HG02571 (cell line): Measurements from ENCODE around the gene NDUFB8.

Source experiments
- ATAC-seq: cut with Tn5 transposase; IDR thresholded peaks from one replicate; pipeline ENCODE4 v1.9.1; 2021; ENCODE audit warnings: mild to moderate bottlenecking, moderate library complexity; ENCODE audit not compliant: unreplicated experiment

NDUFB8 gene

GRCh38 chr10:100537475-100537874 is 7.8 kb upstream of the NDUFB8 start:
- no peak for ATAC-seq

GRCh38 chr10:100535715-100536353 is 6.2 kb upstream of the NDUFB8 start, which contains the start of gene HIF1AN:
Gene HIF1AN, plus strand, starts transcription at chr10:100535943. Its CDS starts 16 bp downstream, at chr10:100535959.
- peak; percentile 96 for ATAC-seq

DNA sequence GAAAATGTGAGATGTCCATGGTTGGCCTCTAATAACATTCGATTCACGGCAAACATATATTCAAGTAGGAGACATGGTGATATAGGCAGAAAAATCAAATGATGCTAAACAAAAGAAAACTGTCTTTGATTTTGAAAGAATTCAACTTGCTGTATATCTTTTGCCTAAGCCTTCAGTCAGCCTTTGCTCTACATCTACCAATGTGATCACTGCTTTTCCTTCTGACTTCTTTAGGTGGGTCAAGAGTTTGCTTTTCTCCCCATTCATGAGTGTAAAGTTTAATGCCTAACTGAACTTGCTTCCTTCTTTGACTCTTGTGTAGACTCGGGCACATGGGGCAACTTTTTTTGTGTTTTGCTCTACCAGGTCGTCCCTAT is 5.7 kb upstream of the NDUFB8 start:
- ATAC-seq, result no peak

DNA sequence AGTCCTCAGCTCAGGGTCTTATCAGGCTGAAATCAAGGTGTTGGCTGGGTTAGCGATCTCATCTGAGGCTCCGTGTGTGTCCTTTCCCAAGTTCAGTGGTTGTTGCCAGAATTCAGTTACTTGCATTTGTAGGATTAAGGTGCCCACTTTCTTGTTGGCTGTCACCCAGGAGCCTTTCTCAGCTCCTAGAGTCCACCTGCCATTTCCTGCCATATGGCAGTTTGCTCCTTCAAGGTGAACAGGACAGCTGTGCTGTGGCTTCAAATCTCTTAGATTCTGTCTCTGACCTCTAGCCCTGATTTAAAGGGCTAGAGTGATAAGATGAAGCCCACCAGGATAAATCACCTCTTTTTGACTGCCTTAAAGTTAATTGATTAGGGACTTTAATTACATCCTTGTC is 5.1 kb upstream of the NDUFB8 start:
- no peak for ATAC-seq

GRCh38 chr10:100531761-100532160 is 2.1 kb upstream of the NDUFB8 start:
- no peak for ATAC-seq

- ATAC-seq, result no peak
Measured at GRCh38 chr10:100528921-100529474, 673 bp downstream of the NDUFB8 start.

DNA sequence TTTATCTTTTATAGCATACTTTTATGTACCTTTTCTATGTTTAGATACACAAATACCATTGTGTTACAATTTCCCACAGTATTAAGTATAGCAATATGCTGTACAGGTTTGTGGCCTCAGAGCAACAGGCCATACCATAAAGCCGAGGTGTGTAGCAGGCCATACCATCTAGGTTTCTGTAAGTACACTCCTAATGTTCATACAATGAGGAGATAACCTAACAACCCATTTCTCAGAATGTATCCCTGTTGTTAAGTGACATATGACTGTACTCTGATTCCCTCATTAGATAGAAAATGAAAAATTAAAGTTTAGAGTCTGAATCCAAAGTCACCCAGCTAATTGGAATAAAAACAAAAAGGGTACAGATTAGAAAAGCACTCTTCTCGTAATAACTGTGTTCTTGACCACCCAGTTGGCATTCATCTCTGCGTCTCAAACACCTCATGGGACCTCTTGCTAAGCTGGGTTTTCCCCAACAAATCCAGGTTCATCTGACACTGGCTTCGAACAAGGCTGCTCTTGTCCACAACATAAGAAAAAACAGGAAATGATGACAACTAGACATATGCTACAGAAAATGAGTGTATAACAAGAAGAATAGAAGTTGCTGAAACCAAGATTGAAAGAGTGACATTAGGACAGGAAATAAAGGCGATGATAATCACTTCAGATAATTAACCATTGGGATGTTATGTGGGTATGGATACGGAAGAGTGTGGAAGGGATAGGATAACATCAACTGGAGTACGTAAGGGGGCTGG is 1.4 kb downstream of the NDUFB8 start:
- no peak for ATAC-seq

DNA sequence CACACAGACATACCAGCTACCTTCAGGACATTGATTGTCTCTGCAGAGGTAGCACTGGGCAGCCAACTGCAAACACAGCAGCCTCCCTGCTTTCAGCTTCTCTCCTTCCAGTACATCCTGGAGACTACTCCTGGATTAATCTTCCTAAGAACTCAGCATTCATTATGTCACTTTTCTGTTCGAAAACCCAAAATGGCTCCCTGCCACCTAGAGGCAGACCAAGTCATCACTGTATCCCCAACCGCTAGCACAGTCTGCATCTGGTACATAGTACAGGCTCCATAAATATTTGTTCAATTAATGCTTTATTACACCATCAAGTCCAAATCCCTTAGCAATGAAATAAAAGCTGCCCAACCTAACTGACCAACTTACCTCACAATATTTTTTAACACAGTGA is 5.0 kb downstream of the NDUFB8 start:
- ATAC-seq, result no peak

DNA sequence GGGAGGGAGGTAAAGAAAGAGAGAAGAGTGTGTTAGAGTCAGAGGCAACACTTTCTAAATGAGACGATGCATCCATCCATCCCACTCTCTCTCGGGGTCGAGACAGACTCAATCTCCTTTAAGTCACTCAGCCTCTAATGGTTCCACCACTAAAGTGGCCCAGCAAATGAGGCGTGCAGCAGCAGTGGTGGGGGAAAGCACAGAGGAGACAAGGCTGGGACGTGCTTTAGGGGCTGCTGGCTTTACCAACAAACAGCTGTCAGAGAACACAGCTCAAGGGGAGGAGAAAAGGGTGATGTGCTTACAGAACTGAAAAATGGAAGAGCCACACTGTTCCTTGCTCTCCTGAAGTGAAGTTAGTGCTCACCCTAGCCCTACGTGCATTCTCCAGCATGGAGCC is 5.5 kb downstream of the NDUFB8 start:
- no peak for ATAC-seq

- no peak for ATAC-seq
Measured at GRCh38 chr10:100522945-100523344, 6.7 kb downstream of the NDUFB8 start.

- ATAC-seq, result no peak
Measured at GRCh38 chr10:100522107-100522801, 7.4 kb downstream of the NDUFB8 start.

DNA sequence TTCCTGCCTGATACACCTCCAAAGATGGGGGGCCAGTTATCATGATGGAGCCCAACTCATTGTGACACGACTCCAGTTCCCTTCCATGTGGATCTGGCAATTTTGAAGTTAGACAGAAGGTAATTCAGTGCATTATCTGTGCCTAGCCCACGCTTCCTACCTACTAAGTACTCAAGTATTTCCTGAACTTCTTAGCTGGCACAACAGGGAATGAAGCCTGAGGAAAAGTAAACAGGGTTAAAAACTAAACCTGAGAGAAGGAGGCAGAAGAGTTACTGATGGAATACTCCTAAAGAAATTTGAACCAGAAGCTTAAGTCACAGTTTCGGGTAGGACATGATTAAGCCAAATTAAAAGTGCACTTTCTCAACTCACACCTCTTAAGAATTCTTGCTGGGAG is 8.9 kb downstream of the NDUFB8 start:
- no peak for ATAC-seq

DNA sequence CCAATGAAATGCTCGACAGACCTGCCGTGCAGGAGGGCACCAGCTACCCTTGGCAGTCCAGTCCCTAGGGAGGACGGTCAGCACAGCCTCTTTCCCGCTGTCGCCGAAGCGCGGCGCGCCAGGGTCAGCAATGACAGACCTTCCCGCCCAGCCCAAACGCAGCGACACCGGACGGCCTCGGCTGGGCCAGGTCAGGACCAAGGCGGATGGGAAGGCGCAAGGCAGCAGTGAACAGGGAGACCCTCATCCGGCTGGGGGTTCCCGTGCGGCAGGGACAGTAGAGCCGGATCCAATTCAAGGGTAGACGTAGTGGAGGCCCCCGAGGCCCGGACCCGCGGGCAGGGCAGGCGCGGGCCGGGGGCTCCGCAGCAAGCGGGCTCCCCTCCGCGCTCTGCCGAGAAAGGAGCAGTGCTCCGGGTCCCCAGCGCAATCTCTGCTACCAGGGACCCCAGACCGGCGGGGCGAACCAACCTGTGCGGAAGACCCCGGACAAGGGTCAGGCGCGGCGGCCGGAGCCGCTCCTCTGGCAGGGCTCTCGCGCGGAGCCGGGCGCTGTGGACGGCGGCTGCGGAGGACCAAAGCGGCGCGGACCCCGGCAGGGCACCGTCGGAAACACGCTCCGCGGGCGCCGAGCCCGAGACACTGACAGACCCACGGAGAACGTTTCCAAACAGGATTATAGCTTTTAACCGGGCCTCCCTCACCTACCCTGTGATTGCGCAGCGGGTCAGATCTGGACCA is 10.2 kb downstream of the NDUFB8 start, which contains the start of gene SEC31B:
SEC31B (minus strand) TSS at position 551 of the 741 bp plus-strand sequence. CDS start 2,909 bp downstream, outside the sequence.
- ATAC-seq, result no peak

GRCh38 chr10:100518761-100519241 is 10.9 kb downstream of the NDUFB8 start:
- ATAC-seq, result no peak

GRCh38 chr10:100516847-100517246 is 12.8 kb downstream of the NDUFB8 start:
- ATAC-seq, result no peak

DNA sequence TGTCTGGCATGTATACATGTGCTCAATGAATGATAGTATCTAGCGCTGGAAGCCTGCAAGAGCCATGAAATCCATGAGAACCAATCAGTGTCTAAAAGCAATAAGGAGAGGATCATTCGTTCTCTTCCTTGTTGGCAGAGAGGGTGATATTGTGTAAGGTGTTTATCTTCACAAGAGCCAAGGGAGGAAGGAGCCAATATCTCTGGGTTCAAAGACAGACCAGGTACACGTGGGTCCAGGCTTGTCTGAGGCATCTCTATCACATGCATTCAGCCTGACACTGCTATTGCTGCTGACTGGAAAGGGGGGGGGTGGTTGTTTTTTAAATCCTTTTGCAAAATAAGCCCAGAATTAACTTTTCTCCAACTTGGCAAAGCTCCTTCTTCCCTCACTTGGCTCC is 14.1 kb downstream of the NDUFB8 start:
- no peak for ATAC-seq

GRCh38 chr10:100510533-100511308 is 18.9 kb downstream of the NDUFB8 start:
- ATAC-seq, result no peak

GRCh38 chr10:100509241-100509840 is 20.3 kb downstream of the NDUFB8 start:
- no peak for ATAC-seq

- ATAC-seq, result no peak
Measured at GRCh38 chr10:100508691-100509150, 20.9 kb downstream of the NDUFB8 start.
